ENCODE results near the gene PSMB7. TPM values are rescaled to one million over a fixed set of nuclear protein-coding genes. Genes with fewer than 3 reads are reported as not detected.

Gene PSMB7
- total and polyA plus RNA-seq, 2 of the 8 experiments (the other 6 are each of a cell fraction or from before 2014, with no cell fraction given): 222 to 357 TPM

DNA sequence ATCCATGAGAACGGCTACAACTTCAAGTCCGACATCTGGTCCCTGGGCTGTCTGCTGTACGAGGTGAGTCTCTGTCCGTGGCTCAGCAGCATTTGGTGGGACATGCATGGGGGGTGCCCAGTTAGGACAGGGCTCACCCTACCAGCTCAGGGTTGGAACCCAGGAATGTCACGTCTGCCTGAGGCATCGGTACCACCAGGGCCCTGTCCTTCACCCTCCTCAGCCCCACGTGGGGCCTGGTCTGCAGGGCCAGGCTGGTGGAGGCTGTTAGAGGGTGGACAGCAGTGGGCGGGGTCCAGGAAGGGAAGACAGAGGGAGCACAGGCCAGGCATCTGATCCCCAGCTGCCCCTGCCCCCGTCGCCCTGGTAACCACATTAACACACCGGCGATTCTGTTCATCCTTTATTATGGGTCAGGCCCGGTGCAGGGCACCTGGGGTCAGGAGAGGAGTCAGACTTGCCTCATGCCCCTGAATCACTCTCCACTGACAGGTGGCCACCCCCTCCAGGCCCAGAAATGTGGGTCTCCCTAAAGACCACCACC is 75.6 kb downstream of the PSMB7 start (continued):
- TF ChIP-seq SAP30 (IDR thresholded peaks at IDR 0.05; ENCODE audit: insufficient read depth, insufficient replicate concordance, low read length): no peak
- TF ChIP-seq BRCA1 (IDR thresholded peaks at IDR 0.05; ENCODE audit: low read depth, low read length): no peak
- no peak for TF ChIP-seq YY1 (IDR thresholded peaks at IDR 0.05; ENCODE audit: low read depth, low read length)

Measured in H1 (cell line).